ENCODE data around the gene KRT76. TPM values are rescaled to one million over a fixed set of nuclear protein-coding genes. Genes with fewer than 3 reads are reported as not detected.
A peak's percentile ranks its signal among the peaks of the same experiment; 100 is the strongest.

The KRT76 gene
- total and polyA plus RNA-seq, 2 experiments from 2014 or later: not detected

DNA sequence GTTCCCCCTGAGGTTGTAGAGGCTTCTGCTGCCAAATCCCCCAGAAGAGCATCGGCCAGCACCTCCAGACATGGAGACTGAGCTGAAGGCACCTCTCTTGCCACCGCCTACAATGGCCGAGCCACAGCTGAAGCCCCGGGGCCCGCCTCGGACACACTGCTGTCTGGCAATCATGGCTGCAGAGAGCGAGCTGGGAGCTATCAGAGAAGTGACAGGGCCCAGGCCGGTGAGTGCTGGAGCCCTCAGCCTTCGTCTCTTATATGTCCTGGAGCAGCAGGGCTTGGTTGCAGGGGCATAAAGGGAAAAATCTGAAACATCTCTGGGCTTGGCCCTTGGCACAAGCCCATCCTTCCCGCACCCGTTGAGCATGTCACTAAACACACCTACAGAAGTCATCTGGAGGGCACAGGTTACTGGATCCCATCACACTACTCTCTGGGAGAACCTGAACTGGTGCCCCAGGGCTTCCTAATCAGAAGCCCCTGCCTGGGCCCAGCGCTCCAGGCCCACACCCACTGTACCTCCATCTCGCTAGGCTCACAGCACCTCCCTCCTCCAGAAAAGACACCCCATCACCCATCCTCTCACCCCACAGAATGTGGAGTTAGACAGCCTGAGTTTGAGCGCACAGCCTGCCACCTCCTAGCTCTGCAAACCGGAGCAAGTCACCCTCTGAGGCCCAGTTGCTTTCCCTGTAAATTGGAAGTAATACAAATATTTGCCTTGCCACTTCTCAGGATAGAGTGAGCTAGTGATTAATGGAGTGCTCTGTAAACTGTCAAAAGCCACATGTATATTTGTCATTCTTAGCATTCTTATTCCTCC, 37.0 kb upstream of the KRT76 start, which contains the start of gene KRT4:
Gene KRT4, minus strand, starts transcription at position 232 of the 825 bp plus-strand sequence. Its CDS starts 58 bp downstream, at position 174.
- 66 to 67% methylated on average over 15 of the region's 15 CpGs for WGBS, 2 experiments (ENCODE audit: low coverage in 1 of 2, low lambda C conversion rate in 2 of 2, missing lambda C conversion rate in 2 of 2)
- H3K9me2 ChIP-seq (ENCODE audit: insufficient read depth): no peaks in the 10 kb centered on the region

DNA sequence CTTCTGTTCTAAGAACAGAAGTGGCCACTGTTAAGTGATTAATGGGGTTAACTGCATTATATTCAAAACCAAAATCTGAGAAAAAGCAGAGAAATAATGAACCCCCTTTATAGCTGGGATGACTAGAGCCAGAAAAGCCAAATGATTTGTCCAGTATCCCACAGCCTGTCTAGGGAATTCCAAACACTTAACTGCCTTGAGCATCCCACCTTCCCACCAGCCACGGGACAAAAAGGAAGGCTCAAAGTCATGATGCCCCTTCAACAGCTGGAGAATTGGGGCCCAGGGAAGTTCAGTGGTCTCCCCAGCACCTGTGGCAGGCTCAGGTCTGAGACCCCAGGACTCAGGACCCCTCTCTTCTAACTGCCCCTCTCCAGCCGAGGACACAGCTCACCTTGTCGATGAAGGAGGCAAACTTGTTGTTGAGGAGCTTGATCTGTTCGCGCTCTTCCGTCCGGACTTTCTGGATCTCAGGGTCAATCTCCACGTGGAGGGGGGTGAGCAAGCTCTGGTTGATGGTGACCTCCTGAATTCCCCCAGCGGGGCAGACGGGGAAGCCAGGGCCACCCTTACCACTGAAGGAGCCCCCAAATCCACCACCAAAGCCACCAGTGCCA, 36.2 kb upstream of the KRT76 start:
- DNase-seq: no peak
- Histone ChIP-seq H3K9ac (no peak overlapping the region), H3K79me2 (ENCODE audit: insufficient read depth) (no peaks in the 10 kb centered on the region), H3F3A (ENCODE audit: insufficient read depth) (no peaks in the 10 kb centered on the region), H3K4me2 (ENCODE audit: unreplicated experiment) (no peak overlapping the region), H3K4me1 (ENCODE audit: insufficient read depth) (peaks cover 10% of the 10 kb centered on the region; the same call in 1 of the 2 replicates), H3K36me3 (ENCODE audit: low read depth) (no peaks in the 10 kb centered on the region), H3K9me3 (ENCODE audit: low read depth) (no peaks in the 10 kb centered on the region), H2AFZ (no peak overlapping the region), H3K27me3 (replicated peaks; ENCODE audit: insufficient read depth) (peaks cover 59% of the 10 kb centered on the region), H3K9me2 (ENCODE audit: insufficient read depth) (no peaks in the 10 kb centered on the region), H4K20me1 (ENCODE audit: insufficient read depth) (no peaks in the 10 kb centered on the region), H3K27ac (no peak overlapping the region), H3K4me3 (no peak overlapping the region)
- in situ Hi-C loops (cut with MboI): no loop called here
- WGBS, 2 experiments (ENCODE audit: low coverage in 1 of 2, low lambda C conversion rate in 2 of 2, missing lambda C conversion rate in 2 of 2): 72 to 75% methylated on average over 10 of the region's 10 CpGs
- TF ChIP-seq EZH2phosphoT487 (IDR thresholded peaks at IDR 0.05; ENCODE audit: insufficient read depth, low read depth) (no peak), EZH2 (IDR thresholded peaks at IDR 0.05; ENCODE audit: insufficient read depth, poor library complexity, severe bottlenecking) (no peak)

More for the DNA sequence above, 37.0 kb upstream of the KRT76 start, which contains the start of gene KRT4:
- Histone ChIP-seq H4K20me1 (ENCODE audit: insufficient read depth) (no peaks in the 10 kb centered on the region), H3K4me2 (ENCODE audit: unreplicated experiment) (no peak within 1 kb of the TSS), H3K27ac (no peak within 1 kb of the TSS), H3K9ac (no peak within 1 kb of the TSS), H3K4me3 (no peak within 1 kb of the TSS), H3F3A (ENCODE audit: insufficient read depth) (no peaks in the 10 kb centered on the region), H3K36me3 (ENCODE audit: low read depth) (no peaks in the 10 kb centered on the region), H3K79me2 (ENCODE audit: insufficient read depth) (no peaks in the 10 kb centered on the region), H2AFZ (no peak within 1 kb of the TSS), H3K4me1 (ENCODE audit: insufficient read depth) (peaks cover 10% of the 10 kb centered on the region; the same call in 1 of the 2 replicates), H3K27me3 (replicated peaks; ENCODE audit: insufficient read depth) (peaks cover 59% of the 10 kb centered on the region), H3K9me3 (ENCODE audit: low read depth) (no peaks in the 10 kb centered on the region)
- in situ Hi-C loops (cut with MboI): no loop called here
- peak; percentile 22 for DNase-seq
- no peak for TF ChIP-seq EZH2phosphoT487 (IDR thresholded peaks at IDR 0.05; ENCODE audit: insufficient read depth, low read depth)
- TF ChIP-seq EZH2 (IDR thresholded peaks at IDR 0.05; ENCODE audit: insufficient read depth, poor library complexity, severe bottlenecking): no peak

DNA sequence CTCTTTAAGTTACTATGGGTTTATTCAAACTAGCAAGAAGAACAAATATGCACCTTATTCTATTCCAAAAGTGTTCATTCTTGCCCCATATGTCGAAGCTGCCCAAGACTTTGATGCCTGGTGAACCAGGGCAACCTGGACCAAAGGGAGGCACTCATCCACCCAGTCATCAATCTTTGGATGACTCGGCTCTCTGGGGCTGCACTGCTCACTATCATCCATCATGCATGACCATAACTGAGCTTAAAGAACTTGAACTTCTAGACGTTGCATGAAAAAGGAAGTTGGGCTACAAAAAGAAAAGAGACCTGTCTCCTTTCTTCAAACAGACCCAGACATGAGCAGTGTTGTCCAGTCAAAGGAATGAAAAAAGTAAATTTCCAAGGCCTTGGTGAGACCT, 35.6 kb upstream of the KRT76 start:
- Histone ChIP-seq H3K9ac (no peak overlapping the region), H3K9me3 (ENCODE audit: low read depth) (no peaks in the 10 kb centered on the region), H3K4me1 (ENCODE audit: insufficient read depth) (peaks cover 10% of the 10 kb centered on the region; the same call in 1 of the 2 replicates), H3F3A (ENCODE audit: insufficient read depth) (no peaks in the 10 kb centered on the region), H3K36me3 (ENCODE audit: low read depth) (no peaks in the 10 kb centered on the region), H3K27me3 (replicated peaks; ENCODE audit: insufficient read depth) (peaks cover 59% of the 10 kb centered on the region), H3K27ac (no peak overlapping the region), H2AFZ (no peak overlapping the region), H4K20me1 (ENCODE audit: insufficient read depth) (no peaks in the 10 kb centered on the region), H3K79me2 (ENCODE audit: insufficient read depth) (no peaks in the 10 kb centered on the region), H3K4me3 (no peak overlapping the region), H3K4me2 (ENCODE audit: unreplicated experiment) (no peak overlapping the region), H3K9me2 (ENCODE audit: insufficient read depth) (no peaks in the 10 kb centered on the region)
- WGBS, 2 experiments (ENCODE audit: low coverage in 1 of 2, low lambda C conversion rate in 2 of 2, missing lambda C conversion rate in 2 of 2): 38 to 46% methylated on average over 3 of the region's 3 CpGs
- TF ChIP-seq EZH2phosphoT487 (IDR thresholded peaks at IDR 0.05; ENCODE audit: insufficient read depth, low read depth) (no peak), EZH2 (IDR thresholded peaks at IDR 0.05; ENCODE audit: insufficient read depth, poor library complexity, severe bottlenecking) (no peak)
- in situ Hi-C loops (cut with MboI): no loop called here
- DNase-seq: no peak

DNA sequence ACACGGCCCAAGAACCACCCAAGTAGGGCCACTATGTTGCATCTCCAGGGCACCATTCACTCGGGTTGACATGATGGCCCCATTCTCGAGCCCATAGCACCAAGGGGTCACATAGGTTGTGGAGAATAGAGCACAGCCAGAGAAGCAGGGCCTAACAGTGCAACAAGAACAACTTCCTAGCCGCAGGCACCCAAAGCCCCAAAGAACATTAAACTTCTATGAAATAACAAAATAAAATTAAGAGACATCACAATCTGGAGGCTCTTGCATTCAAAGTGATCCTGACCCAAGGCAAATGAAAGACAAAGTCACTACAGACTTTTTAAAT, 34.9 kb upstream of the KRT76 start:
- in situ Hi-C loops (cut with MboI): no loop called here
- 23 to 34% methylated on average over 4 of the region's 4 CpGs for WGBS, 2 experiments (ENCODE audit: low coverage in 1 of 2, low lambda C conversion rate in 2 of 2, missing lambda C conversion rate in 2 of 2)
- Histone ChIP-seq H3K36me3 (ENCODE audit: low read depth) (no peaks in the 10 kb centered on the region), H3K9me2 (ENCODE audit: insufficient read depth) (no peaks in the 10 kb centered on the region), H3K4me3 (no peak overlapping the region), H3F3A (ENCODE audit: insufficient read depth) (no peaks in the 10 kb centered on the region), H4K20me1 (ENCODE audit: insufficient read depth) (no peaks in the 10 kb centered on the region), H2AFZ (no peak overlapping the region), H3K9ac (no peak overlapping the region), H3K4me1 (ENCODE audit: insufficient read depth) (peaks cover 10% of the 10 kb centered on the region; the same call in 1 of the 2 replicates), H3K27ac (no peak overlapping the region), H3K4me2 (ENCODE audit: unreplicated experiment) (no peak overlapping the region), H3K79me2 (ENCODE audit: insufficient read depth) (no peaks in the 10 kb centered on the region), H3K9me3 (ENCODE audit: low read depth) (no peaks in the 10 kb centered on the region), H3K27me3 (replicated peaks; ENCODE audit: insufficient read depth) (peaks cover 54% of the 10 kb centered on the region)
- no peak for TF ChIP-seq EZH2 (IDR thresholded peaks at IDR 0.05; ENCODE audit: insufficient read depth, poor library complexity, severe bottlenecking)
- no peak for TF ChIP-seq EZH2phosphoT487 (IDR thresholded peaks at IDR 0.05; ENCODE audit: insufficient read depth, low read depth)
- DNase-seq: no peak

Measured in GM23248 (cell line).